GM23338 (cell line): ENCODE results near the gene SEC23A. TPM values are rescaled to one million over a fixed set of nuclear protein-coding genes. Genes with fewer than 3 reads are reported as not detected.
"Not testable (repeated sequence)": the region's sequence is repeated elsewhere in the genome, so short reads cannot be mapped to it uniquely, and the experiment has no call there.

ENCODE experiments used
- ATAC-seq: fragments of 200-7000 bp; cut with Tn5 transposase; 3 replicates; pipeline ENCODE4 v1.9.1; 2020
- DNase-seq: peaks from one replicate; pipeline ENCODE4 v3.0.0-alpha.2; 2015; ENCODE audit warnings: low spot score
- H2AFZ ChIP-seq: fragments of 200-600 bp; sonication (generic); 2 replicates; pipeline ENCODE4 v1.8.0; 2016; ENCODE audit warnings: antibody characterized with exemption, mild to moderate bottlenecking, moderate library complexity
- H3F3A ChIP-seq: fragments of 200-600 bp; sonication (generic); replicated peaks from 2 replicates; pipeline ENCODE4 v1.8.0; 2017; ENCODE audit warnings: antibody characterized with exemption, mixed run types, low read depth
- H3K27ac ChIP-seq: fragments of 200-600 bp; sonication (generic); 2 replicates; pipeline ENCODE4 v1.6.1; 2016; ENCODE audit warnings: low read depth
- H3K27me3 ChIP-seq: fragments of 200-600 bp; sonication (generic); 2 replicates; pipeline ENCODE4 v1.8.0; 2016; ENCODE audit warnings: mild to moderate bottlenecking, mixed run types, moderate library complexity; ENCODE audit not compliant: insufficient read depth
- H3K36me3 ChIP-seq: fragments of 200-600 bp; sonication (generic); 2 replicates; pipeline ENCODE4 v1.8.0; 2016; ENCODE audit warnings: mild to moderate bottlenecking; ENCODE audit not compliant: insufficient read depth
- H3K4me1 ChIP-seq: fragments of 200-600 bp; sonication (generic); 2 replicates; pipeline ENCODE4 v1.8.0; 2016; ENCODE audit warnings: mild to moderate bottlenecking, moderate library complexity; ENCODE audit not compliant: insufficient read depth
- H3K4me2 ChIP-seq: fragments of 200-600 bp; sonication (generic); 2 replicates; pipeline ENCODE4 v1.7.1; 2017; ENCODE audit warnings: mixed run types
- H3K4me3 ChIP-seq: fragments of 200-600 bp; sonication (generic); 2 replicates; pipeline ENCODE4 v1.6.1; 2016; ENCODE audit warnings: mixed run types
- H3K79me2 ChIP-seq: fragments of 200-600 bp; sonication (generic); replicated peaks from 2 replicates; pipeline ENCODE4 v1.8.0; 2017; ENCODE audit warnings: mild to moderate bottlenecking; ENCODE audit not compliant: insufficient read depth
- H3K9me2 ChIP-seq: fragments of 200-600 bp; sonication (generic); 2 replicates; pipeline ENCODE4 v1.8.0; 2017; ENCODE audit not compliant: insufficient read depth
- H4K20me1 ChIP-seq: fragments of 200-600 bp; sonication (generic); replicated peaks from 2 replicates; pipeline ENCODE4 v1.8.0; 2017; ENCODE audit warnings: mild to moderate bottlenecking; ENCODE audit not compliant: insufficient read depth
- H3K27ac Mint-ChIP-seq: 2 replicates; pipeline ENCODE4 v1.8.0; 2020; ENCODE audit warnings: inconsistent platforms, mild to moderate bottlenecking, moderate library complexity, mixed read lengths
- H3K27me3 Mint-ChIP-seq: 3 replicates; pipeline ENCODE4 v1.8.0; 2022; ENCODE audit warnings: low read depth, mild to moderate bottlenecking, moderate library complexity, mixed read lengths, inconsistent platforms; ENCODE audit not compliant: insufficient read depth, poor library complexity
- H3K36me3 Mint-ChIP-seq: 3 replicates; pipeline ENCODE4 v1.8.0; 2021; ENCODE audit warnings: low read depth, mild to moderate bottlenecking, inconsistent platforms, moderate library complexity, mixed read lengths
- H3K4me1 Mint-ChIP-seq: 3 replicates; pipeline ENCODE4 v1.8.0; 2020; ENCODE audit warnings: mild to moderate bottlenecking, inconsistent platforms, mixed read lengths
- H3K4me3 Mint-ChIP-seq: 3 replicates; pipeline ENCODE4 v1.8.0; 2021; ENCODE audit warnings: moderate library complexity, mild to moderate bottlenecking, inconsistent platforms, mixed read lengths
- H3K9me3 Mint-ChIP-seq: 3 replicates; pipeline ENCODE4 v1.8.0; 2020; ENCODE audit warnings: moderate library complexity, mild to moderate bottlenecking, inconsistent platforms, mixed read lengths
- CREB1 ChIP-seq: fragments of 250-450 bp; sonication (Bioruptor Pico); IDR thresholded peaks from 2 replicates; pipeline ENCODE4 v1.5.0; 2020; ENCODE audit warnings: low read depth, mild to moderate bottlenecking, moderate library complexity
- ETS1 ChIP-seq: IDR thresholded peaks from 2 replicates; pipeline ENCODE4 v1.6.1; 2016; ENCODE audit warnings: antibody characterized with exemption
- EZH2 ChIP-seq: fragments of 200-600 bp; sonication (generic); IDR thresholded peaks from one replicate; pipeline ENCODE4 v1.8.0; 2017; ENCODE audit warnings: antibody characterized with exemption, mild to moderate bottlenecking, low read depth; ENCODE audit not compliant: unreplicated experiment
- NANOG ChIP-seq: IDR thresholded peaks from 2 replicates; pipeline ENCODE4 v1.6.1; 2016; ENCODE audit warnings: antibody characterized with exemption, borderline replicate concordance
- ZNF331 ChIP-seq: fragments of 250-450 bp; sonication (Bioruptor Pico); IDR thresholded peaks from 2 replicates; pipeline ENCODE4 v1.5.0; 2020; ENCODE audit warnings: low read depth, mild to moderate bottlenecking, moderate library complexity
- ZNF462 ChIP-seq: fragments of 250-450 bp; sonication (Bioruptor Pico); IDR thresholded peaks from 2 replicates; pipeline ENCODE4 v1.5.0; 2020; ENCODE audit warnings: mild to moderate bottlenecking, moderate library complexity
- polyA plus RNA-seq: library from polyadenylated mRNA; unstranded; fragments of >200 nt; fragmentation: Nextera tagmentation; extraction: Ambion mirVana; gene quantifications from 2 replicates; pipeline ENCODE4 v1.2.1, GENCODE V29; 2016
- total RNA-seq: library from RNA; depleted of rRNA; stranded (reverse); fragments of >200 nt; shearing (Covaris generic); gene quantifications from 2 replicates; pipeline ENCODE4 v1.2.3, GENCODE V29; 2014

The SEC23A gene
- total and polyA plus RNA-seq, 2 experiments from 2014 or later: 22.7 to 89.9 TPM

GRCh38 chr14:39102265-39102968 lies 618 bp downstream of the SEC23A start:
- Mint-ChIP-seq H3K9me3 (no peaks in the 10 kb centered on the region), H3K27ac (peak overlapping the region; percentile 90), H3K4me3 (peak overlapping the region; percentile 85), H3K27me3 (no peaks in the 10 kb centered on the region), H3K36me3 (no peaks in the 10 kb centered on the region), H3K4me1 (peaks cover 17% of the 10 kb centered on the region)
- H3K9me2 ChIP-seq: no peaks in the 10 kb centered on the region
- peak; percentile 52 for ATAC-seq
- no peaks in the 10 kb centered on the region for H4K20me1 ChIP-seq
- no peaks in the 10 kb centered on the region; the same call in none of the 2 replicates for H3F3A ChIP-seq
- H3K27ac ChIP-seq: peak overlapping the region; percentile 95
- peak overlapping the region; percentile 93 for H3K4me3 ChIP-seq
- TF ChIP-seq CREB1 (peak; percentile 27; the same call in 1 of the 2 replicates), ZNF331 (CRISPR knock-in tag) (no peak)
- H3K27me3 ChIP-seq: no peaks in the 10 kb centered on the region
- peak overlapping the region; percentile 91; the same call in 1 of the 2 replicates for H2AFZ ChIP-seq
- H3K79me2 ChIP-seq: peaks cover 53% of the 10 kb centered on the region
- peak; percentile 31 for DNase-seq
- peak overlapping the region; percentile 84 for H3K4me2 ChIP-seq
- H3K4me1 ChIP-seq: peaks cover 9% of the 10 kb centered on the region
- no peaks in the 10 kb centered on the region for H3K36me3 ChIP-seq

- Histone ChIP-seq H3F3A (no peaks in the 10 kb centered on the region; the same call in none of the 2 replicates), H3K4me2 (peak overlapping the region; percentile 15; the same call in 1 of the 2 replicates), H3K4me3 (no peak overlapping the region), H3K27ac (no peak overlapping the region), H3K36me3 (peaks cover 1% of the 10 kb centered on the region; the same call in 1 of the 2 replicates), H2AFZ (no peak overlapping the region), H4K20me1 (no peaks in the 10 kb centered on the region), H3K4me1 (peaks cover 9% of the 10 kb centered on the region), H3K9me2 (no peaks in the 10 kb centered on the region), H3K27me3 (no peaks in the 10 kb centered on the region), H3K79me2 (peaks cover 64% of the 10 kb centered on the region)
- TF ChIP-seq EZH2 (no peak), ETS1 (no peak), ZNF462 (CRISPR knock-in tag) (no peak), NANOG (no peak)
- H3K27ac Mint-ChIP-seq: peak overlapping the region; percentile 5; the same call in 1 of the 2 replicates
- H3K36me3 Mint-ChIP-seq: peaks cover 12% of the 10 kb centered on the region; the same call in 2 of the 3 replicates
- DNase-seq: no peak
- H3K9me3 Mint-ChIP-seq: no peaks in the 10 kb centered on the region
- no peak overlapping the region for H3K4me3 Mint-ChIP-seq
- peaks cover 21% of the 10 kb centered on the region for H3K4me1 Mint-ChIP-seq
- no peak for ATAC-seq
- H3K27me3 Mint-ChIP-seq: no peaks in the 10 kb centered on the region
These were observed 3.3 kb downstream of the SEC23A start for GRCh38 chr14:39099748-39100147.

GRCh38 chr14:39099215-39099614 lies 3.8 kb downstream of the SEC23A start:
- H3F3A ChIP-seq, H2AFZ ChIP-seq, H3K4me1 ChIP-seq, H3K27ac Mint-ChIP-seq, H3K27me3 Mint-ChIP-seq, H3K36me3 ChIP-seq, H3K27me3 ChIP-seq, H3K9me3 Mint-ChIP-seq, H3K4me3 ChIP-seq, H3K9me2 ChIP-seq, H3K27ac ChIP-seq, H3K4me2 ChIP-seq, H4K20me1 ChIP-seq, H3K4me3 Mint-ChIP-seq, DNase-seq, ATAC-seq: not testable (repeated sequence)
- H3K36me3 Mint-ChIP-seq: peaks cover 17% of the 10 kb centered on the region
- peaks cover 64% of the 10 kb centered on the region for H3K79me2 ChIP-seq
- peaks cover 21% of the 10 kb centered on the region for H3K4me1 Mint-ChIP-seq
